Measurements from ENCODE around the gene ORM1.
"Not testable (repeated sequence)": the region's sequence is repeated elsewhere in the genome, so short reads cannot be mapped to it uniquely, and the experiment has no call there.

ORM1 gene

DNA sequence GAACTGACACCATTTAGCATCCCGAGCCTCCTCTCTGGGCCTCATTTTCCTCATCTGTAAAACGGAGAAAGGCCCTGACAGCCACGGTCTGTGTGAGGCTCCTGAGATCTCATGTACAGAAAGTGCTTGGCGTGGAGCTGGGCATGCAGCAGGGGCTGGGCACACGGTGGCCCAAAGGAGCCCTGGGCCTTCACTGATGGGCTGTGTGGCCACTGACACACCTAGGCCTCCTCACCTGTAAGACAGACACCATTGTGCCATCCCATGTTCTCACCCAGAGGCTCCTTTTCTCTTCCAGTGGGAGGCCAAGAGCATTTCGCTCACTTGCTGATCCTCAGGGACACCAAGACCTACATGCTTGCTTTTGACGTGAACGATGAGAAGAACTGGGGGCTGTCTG lies 1.6 kb downstream of the ORM1 start:
- in situ Hi-C loops (cut with HindIII; ENCODE audit: low sequenced_read_pairs): no loop called here
- TF ChIP-seq, protein P1, sequence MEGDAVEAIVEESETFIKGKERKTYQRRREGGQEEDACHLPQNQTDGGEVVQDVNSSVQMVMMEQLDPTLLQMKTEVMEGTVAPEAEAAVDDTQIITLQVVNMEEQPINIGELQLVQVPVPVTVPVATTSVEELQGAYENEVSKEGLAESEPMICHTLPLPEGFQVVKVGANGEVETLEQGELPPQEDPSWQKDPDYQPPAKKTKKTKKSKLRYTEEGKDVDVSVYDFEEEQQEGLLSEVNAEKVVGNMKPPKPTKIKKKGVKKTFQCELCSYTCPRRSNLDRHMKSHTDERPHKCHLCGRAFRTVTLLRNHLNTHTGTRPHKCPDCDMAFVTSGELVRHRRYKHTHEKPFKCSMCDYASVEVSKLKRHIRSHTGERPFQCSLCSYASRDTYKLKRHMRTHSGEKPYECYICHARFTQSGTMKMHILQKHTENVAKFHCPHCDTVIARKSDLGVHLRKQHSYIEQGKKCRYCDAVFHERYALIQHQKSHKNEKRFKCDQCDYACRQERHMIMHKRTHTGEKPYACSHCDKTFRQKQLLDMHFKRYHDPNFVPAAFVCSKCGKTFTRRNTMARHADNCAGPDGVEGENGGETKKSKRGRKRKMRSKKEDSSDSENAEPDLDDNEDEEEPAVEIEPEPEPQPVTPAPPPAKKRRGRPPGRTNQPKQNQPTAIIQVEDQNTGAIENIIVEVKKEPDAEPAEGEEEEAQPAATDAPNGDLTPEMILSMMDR (IDR thresholded peaks at IDR 0.05; ENCODE audit: low read depth, low read length): no peak

DNA sequence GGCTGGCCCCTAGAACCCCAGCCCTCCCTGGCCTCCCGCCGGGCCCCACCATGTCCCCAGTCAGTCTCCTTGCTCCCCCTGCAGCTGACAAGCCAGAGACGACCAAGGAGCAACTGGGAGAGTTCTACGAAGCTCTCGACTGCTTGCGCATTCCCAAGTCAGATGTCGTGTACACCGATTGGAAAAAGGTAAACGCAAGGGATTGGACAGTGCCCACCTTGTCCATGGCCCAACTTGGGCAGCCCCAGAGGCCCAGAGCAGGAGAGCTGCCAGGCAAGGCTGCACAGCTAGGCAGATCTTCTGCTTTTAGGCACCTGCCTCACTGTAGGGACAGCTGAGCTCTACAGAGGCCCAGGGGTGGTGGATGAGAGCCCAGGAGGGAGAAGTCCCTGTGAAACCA lies 2.1 kb downstream of the ORM1 start:
- H3K4me3 ChIP-seq (ENCODE audit: low read depth, low read length); DNase-seq (ENCODE audit: low read depth, low spot score); in situ Hi-C loops (cut with HindIII; ENCODE audit: low sequenced_read_pairs): not testable (repeated sequence)

More for the DNA sequence above, 1.6 kb downstream of the ORM1 start:
- H3K4me3 ChIP-seq (ENCODE audit: low read depth, low read length): no peak overlapping the region
- no peak for DNase-seq (ENCODE audit: low read depth, low spot score)

DNA sequence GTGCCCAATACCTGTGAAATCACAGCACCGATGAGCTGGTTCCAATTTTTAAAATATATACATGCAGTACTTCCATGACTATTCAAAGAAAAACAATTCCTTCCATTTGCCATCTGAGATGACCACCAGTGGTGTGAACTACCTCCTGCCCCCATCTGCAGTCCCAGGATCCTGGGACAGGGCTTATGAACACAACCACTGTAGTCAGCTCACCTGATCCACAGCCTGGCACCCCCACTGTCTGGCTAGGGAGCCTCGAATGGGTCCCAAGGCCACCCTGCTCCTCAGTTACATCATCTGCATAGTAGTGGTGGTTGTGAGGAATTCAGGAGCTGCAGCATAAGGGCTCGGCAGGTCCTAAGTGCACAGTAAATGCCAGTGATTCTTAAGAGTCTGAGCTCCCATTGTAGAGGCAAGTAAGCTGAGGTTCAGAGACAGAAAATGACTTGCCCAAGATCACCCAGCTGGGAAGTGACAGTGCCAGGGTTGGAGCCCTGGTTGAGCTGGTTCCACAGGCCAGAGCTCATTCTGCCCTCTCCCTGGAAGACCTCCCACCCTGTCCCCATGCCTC lies 2.9 kb downstream of the ORM1 start:
- DNase-seq (ENCODE audit: low read depth, low spot score); in situ Hi-C loops (cut with HindIII; ENCODE audit: low sequenced_read_pairs); H3K4me3 ChIP-seq (ENCODE audit: low read depth, low read length): not testable (repeated sequence)

DNA sequence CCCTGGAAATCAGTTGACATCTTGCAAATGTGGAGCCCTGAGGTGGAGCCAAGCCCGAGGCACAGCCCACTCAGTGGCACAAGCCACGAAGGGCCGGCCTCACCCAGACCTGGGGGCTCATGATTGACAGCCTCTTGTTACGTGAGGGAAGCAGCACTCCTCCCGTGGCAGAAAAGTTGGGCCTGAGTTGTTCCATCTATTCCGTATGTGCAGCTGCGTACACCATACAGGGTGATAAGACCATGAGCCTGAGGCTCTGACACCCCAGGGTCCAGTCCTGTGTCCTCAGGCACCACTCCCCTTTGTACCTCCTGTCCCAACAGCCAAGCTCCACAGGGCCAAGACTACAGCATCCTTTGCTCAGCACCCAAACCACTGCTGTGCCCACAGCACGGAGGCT lies 4.9 kb downstream of the ORM1 start:
- TF ChIP-seq, protein P1 (IDR thresholded peaks at IDR 0.05; ENCODE audit: low read depth, low read length): no peak
- in situ Hi-C loops (cut with HindIII; ENCODE audit: low sequenced_read_pairs): no loop called here
- DNase-seq (ENCODE audit: low read depth, low spot score): no peak
- no peak overlapping the region for H3K4me3 ChIP-seq (ENCODE audit: low read depth, low read length)

DNA sequence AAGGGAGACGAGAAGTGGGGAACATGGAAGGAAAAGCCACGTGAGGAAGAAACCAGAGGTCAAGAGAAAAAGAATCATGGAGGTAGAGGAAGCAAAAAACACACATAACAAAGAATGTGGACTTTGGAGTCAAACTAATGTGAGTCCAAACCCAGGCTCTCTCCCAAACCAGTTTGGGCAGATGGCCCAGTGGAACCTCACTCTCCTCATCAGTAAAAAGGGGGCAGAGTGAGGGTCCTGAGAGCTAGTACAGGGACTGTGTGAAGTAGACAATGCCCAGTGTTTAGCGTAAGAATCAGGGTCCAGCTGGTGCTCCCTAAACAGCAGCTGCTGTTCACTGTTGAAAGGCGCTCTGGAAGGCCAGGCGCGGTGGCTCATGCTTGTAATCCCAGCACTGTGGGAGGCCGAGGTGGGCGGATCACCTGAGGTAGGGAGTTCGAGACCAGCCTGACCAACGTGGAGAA lies 5.5 kb downstream of the ORM1 start:
- DNase-seq (ENCODE audit: low read depth, low spot score); H3K4me3 ChIP-seq (ENCODE audit: low read depth, low read length); in situ Hi-C loops (cut with HindIII; ENCODE audit: low sequenced_read_pairs): not testable (repeated sequence)

DNA sequence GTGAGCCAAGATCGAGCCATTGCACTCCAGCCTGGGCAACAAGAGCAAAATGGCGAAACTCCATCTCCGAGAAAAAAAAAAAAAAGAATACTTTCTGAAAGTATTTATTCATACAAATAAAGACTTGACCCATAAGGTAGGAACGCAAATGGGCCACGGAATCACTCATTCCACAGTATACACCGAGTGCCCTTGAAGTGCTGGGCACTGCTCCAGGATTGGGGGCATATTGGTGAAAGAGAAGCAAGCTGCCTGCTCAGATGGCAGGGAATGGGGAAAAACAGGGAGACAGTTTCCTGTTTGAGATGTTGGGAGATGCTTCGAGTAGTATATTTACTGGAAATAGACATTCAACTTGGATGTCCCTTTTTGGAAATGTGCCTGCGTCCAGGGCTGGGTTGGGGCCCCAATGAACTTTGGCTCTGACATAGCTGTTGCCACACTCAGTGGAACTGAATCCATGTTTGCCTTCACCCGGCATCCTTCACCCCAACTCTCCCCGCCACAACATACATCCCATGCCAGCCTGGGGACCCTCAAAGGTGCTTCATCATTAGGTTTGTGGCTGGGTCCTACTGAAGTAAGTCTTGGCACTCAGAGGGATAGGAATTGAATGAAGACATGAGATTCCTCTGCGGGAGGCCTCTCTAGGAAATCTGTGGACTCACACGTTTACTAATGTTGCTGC lies 6.2 kb downstream of the ORM1 start:
- in situ Hi-C loops (cut with HindIII; ENCODE audit: low sequenced_read_pairs); H3K4me3 ChIP-seq (ENCODE audit: low read depth, low read length); DNase-seq (ENCODE audit: low read depth, low spot score): not testable (repeated sequence)

DNA sequence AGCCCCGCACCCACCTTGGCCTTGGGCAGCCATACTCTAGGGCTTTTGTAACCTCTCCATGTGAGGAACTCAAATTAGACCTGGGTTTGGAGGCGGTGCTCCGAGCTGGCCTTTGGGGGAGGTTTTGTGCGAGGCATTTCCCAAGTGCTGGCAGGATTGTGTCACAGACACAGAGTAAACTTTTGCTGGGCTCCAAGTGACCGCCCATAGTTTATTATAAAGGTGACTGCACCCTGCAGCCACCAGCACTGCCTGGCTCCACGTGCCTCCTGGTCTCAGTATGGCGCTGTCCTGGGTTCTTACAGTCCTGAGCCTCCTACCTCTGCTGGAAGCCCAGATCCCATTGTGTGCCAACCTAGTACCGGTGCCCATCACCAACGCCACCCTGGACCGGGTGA lies 6.7 kb downstream of the ORM1 start, which contains the start of gene ORM2:
TSS of gene ORM2 (plus strand) at position 245 of the 398 bp plus-strand sequence. CDS start at position 281, 36 bp downstream.
- in situ Hi-C loops (cut with HindIII; ENCODE audit: low sequenced_read_pairs); DNase-seq (ENCODE audit: low read depth, low spot score): not testable (repeated sequence)

DNA sequence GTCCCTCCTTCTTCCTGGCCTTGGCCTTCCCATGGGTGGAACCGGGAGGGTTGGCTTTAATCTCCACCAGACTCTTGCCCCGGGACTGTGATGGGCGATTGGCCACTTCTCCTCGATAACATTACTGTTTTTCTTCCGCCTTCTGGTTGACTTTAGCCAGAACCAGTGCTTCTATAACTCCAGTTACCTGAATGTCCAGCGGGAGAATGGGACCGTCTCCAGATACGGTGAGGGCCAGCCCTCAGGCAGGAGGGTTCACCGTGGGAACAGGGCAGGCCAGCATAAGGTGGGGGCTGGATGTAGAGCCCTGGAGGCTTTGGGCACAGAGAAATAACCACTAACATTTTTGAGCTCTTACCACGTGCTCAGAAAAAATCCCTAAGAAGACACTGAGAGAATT lies 7.7 kb downstream of the ORM1 start:
- TF ChIP-seq, protein P1 (IDR thresholded peaks at IDR 0.05; ENCODE audit: low read depth, low read length): no peak
- in situ Hi-C loops (cut with HindIII; ENCODE audit: low sequenced_read_pairs): no loop called here
- H3K4me3 ChIP-seq (ENCODE audit: low read depth, low read length): no peak overlapping the region
- no peak for DNase-seq (ENCODE audit: low read depth, low spot score)

More for the DNA sequence above, 6.7 kb downstream of the ORM1 start, which contains the start of gene ORM2:
- not testable (repeated sequence) for H3K4me3 ChIP-seq (ENCODE audit: low read depth, low read length)

DNA sequence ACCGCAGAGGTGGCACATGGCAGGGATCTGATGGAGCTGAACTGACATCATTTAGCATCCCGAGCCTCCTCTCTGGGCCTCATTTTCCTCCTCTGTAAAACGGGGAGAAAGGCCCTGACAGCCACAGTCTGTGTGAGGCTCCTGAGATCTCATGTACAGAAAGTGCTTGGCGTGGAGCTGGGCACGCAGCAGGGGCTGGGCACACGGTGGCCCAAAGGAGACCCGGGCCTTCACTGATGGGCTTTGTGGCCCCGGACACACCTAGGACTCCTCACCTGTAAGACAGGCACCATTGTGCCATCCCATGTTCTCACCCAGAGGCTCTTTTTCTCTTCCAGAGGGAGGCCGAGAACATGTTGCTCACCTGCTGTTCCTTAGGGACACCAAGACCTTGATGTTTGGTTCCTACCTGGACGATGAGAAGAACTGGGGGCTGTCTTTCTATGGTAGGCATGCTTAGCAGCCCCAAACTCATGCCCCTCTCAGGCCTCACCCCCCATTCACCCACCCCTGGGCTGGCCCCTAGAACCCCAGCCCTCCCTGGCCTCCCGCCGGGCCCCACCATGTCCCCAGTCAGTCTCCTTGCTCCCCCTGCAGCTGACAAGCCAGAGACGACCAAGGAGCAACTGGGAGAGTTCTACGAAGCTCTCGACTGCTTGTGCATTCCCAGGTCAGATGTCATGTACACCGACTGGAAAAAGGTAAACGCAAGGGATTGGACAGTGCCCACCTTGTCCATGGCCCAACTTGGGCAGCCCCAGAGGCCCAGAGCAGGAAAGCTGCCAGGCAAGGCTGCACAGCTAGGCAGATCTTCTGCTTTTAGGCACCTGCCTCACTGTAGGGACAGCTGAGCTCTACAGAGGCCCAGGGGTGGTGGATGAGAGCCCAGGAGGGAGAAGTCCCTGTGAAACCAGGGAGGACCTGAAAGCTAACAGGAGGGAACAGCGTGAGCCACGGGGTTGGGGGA lies 8.6 kb downstream of the ORM1 start:
- H3K4me3 ChIP-seq (ENCODE audit: low read depth, low read length); DNase-seq (ENCODE audit: low read depth, low spot score); in situ Hi-C loops (cut with HindIII; ENCODE audit: low sequenced_read_pairs): not testable (repeated sequence)

DNA sequence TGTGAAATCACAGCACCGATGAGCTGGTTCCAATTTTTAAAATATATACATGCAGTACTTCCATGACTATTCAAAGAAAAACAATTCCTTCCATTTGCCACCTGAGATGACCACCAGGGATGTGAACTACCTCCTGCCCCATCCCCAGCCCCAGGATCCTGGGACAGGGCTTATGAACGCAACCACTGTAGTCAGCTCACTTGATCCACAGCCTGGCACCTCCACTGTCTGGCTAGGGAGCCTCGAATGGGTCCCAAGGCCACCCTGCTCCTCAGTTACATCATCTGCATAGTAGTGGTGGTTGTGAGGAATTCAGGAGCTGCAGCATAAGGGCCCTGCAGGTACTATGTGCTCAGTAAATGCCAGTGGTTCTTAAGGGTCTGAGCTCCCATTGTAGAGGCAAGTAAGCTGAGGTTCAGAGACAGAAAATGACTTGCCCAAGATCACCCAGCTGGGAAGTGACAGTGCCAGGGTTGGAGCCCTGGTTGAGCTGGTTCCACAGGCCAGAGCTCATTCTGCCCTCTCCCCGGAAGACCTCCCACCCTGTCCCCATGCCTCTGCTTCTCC lies 9.7 kb downstream of the ORM1 start:
- DNase-seq (ENCODE audit: low read depth, low spot score); H3K4me3 ChIP-seq (ENCODE audit: low read depth, low read length); in situ Hi-C loops (cut with HindIII; ENCODE audit: low sequenced_read_pairs): not testable (repeated sequence)

DNA sequence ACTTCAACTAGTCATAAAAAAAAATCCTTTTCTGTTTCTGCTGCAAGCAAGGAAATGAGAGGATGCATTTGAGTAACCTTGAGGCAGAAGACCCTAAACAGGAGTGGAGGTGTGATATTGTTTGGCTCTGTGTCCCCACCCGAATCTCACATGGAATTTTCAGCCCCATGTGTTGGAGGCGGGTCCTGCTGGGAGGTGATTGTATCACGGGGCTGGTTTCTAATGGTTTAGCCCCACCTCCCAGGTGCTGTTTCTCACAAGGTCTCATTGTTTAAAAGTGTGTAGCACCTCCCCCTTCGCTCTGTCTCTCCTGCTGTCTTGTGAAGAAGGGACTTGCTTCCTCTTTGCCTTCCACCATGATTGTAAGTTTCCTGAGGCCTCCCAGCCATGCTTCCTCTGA lies 10.8 kb downstream of the ORM1 start:
- DNase-seq (ENCODE audit: low read depth, low spot score); in situ Hi-C loops (cut with HindIII; ENCODE audit: low sequenced_read_pairs); H3K4me3 ChIP-seq (ENCODE audit: low read depth, low read length): not testable (repeated sequence)
